IMR-90 (cell line): ENCODE measurements around the gene ATP5PD. TPM values are rescaled to one million over a fixed set of nuclear protein-coding genes. Genes with fewer than 3 reads are reported as not detected.

ENCODE experiments used
- CEBPB ChIP-seq: IDR thresholded peaks from 2 replicates; pipeline ENCODE4 v1.6.1; 2012; ENCODE audit warnings: low read depth, low read length, improper control_type of control experiment
- CTCF ChIP-seq: conservative IDR thresholded peaks from 2 replicates; pipeline ENCODE4 v1.5.1; 2012; ENCODE audit warnings: mild to moderate bottlenecking, low read depth, low read length, improper control_type of control experiment
- MAFK ChIP-seq: IDR thresholded peaks from 2 replicates; pipeline ENCODE4 v1.6.1; 2012; ENCODE audit warnings: low read depth, low read length, improper control_type of control experiment
- MXI1 ChIP-seq: IDR thresholded peaks from 2 replicates; pipeline ENCODE4 v1.6.1; 2012; ENCODE audit warnings: low read depth, mild to moderate bottlenecking, low read length, moderate library complexity, borderline replicate concordance
- RCOR1 ChIP-seq: IDR thresholded peaks from 2 replicates; pipeline ENCODE4 v1.6.1; 2012; ENCODE audit warnings: mild to moderate bottlenecking, low read length, improper control_type of control experiment; ENCODE audit not compliant: insufficient replicate concordance
- SMC3 ChIP-seq: fragments of 150-350 bp; IDR thresholded peaks from 2 replicates; pipeline ENCODE4 v1.6.1; 2016; ENCODE audit warnings: low read depth, mild to moderate bottlenecking, antibody characterized with exemption, low read length, moderate library complexity
- polyA plus RNA-seq, 3 experiments: library from polyadenylated mRNA; depleted of rRNA; stranded (reverse); fragments of >200 nt; gene quantifications; 2 replicates each; pipeline ENCODE4 v1.2.3, GENCODE V29; 2012; ENCODE audit warnings: low replicate concordance in 1 of 3
- total RNA-seq: library from RNA; depleted of rRNA; stranded (reverse); fragments of >200 nt; gene quantifications from 2 replicates; pipeline ENCODE4 v1.2.3, GENCODE V29; 2012

ATP5PD gene
- total and polyA plus RNA-seq, 2 of the 4 experiments (the other 2 are of a cell fraction): 373 to 425 TPM

GRCh38 chr17:75033346-75034235, 13.2 kb downstream of the ATP5PD start (continued):
- TF ChIP-seq CTCF (0 out of 2 replicates have a peak, but pooled peaks have one; percentile 10), SMC3 (no peak), MXI1 (no peak; the same call in 1 of the 2 replicates), MAFK (no peak), CEBPB (no peak), RCOR1 (peak; percentile 75)
